HG03159 (cell line): ENCODE results near the gene PTPRD.

Source experiments
- ATAC-seq: cut with Tn5 transposase; IDR thresholded peaks from one replicate; pipeline ENCODE4 v1.9.1; 2021; ENCODE audit warnings: mild to moderate bottlenecking, moderate library complexity; ENCODE audit not compliant: unreplicated experiment

Gene PTPRD

DNA sequence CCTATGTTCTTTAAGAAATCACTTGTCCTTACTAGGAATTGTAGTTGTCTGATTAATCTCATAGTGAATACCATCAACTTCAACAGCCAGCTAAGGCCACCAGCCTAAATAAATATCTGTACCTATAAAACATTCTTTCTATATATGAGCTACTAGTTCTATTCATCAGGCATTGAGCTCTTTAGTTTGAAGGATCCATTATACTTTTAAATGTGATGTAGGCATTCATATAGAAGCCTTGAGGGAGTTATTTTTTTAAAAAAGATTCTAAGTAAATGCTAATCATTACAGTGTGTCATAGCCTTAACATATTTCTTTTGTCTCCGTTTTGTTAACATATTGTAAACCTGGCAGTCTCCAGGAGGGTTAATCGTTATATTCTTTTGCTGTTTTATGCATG is 838.3 kb downstream of the PTPRD start:
- ATAC-seq, result no peak

- ATAC-seq, result no peak
Observed at GRCh38 chr9:9771314-9771713, 841.5 kb downstream of the PTPRD start.

DNA sequence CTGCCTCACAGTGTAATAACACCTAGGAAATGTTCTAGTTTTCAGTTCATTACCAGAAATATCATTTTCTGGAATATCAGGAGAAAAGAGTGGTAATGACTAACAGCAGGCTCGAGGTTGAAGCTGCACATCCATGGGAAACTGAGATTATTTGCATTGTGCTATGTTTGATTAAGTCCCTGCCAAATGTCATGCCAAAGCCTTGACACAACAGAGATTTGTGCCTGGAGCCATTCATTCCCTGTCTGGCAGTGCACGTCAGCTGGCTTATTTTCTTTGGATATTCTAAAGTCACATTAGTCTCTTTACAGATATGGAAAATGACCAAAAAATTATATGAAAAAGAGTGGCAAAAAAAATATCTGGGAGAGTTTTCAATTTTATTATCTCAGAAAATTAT is 848.0 kb downstream of the PTPRD start:
- ATAC-seq, result no peak

GRCh38 chr9:9754186-9754585 is 858.6 kb downstream of the PTPRD start:
- ATAC-seq, result no peak

DNA sequence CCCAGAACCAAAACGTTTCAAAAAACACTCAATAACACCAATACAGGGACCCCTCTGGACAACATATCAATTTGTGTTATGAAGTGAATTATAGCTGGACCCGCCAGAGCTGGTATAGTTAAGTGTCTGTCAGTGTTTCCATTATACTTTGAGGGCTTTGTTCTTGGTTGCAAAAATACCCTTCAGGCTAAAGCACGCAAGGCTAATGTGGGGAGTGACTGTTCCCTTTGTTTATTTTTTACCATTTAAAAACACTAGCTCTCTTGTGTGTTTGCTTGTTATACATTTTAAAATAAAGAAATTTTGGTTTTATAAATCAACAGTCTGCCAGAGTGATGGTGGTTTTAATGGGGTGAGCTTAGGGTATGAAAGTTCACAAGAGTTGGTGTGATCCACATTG is 859.5 kb downstream of the PTPRD start:
- no peak for ATAC-seq

- no peak for ATAC-seq
Observed at GRCh38 chr9:9752722-9753121, 860.1 kb downstream of the PTPRD start.

- no peak for ATAC-seq
Observed at GRCh38 chr9:9751996-9752395, 860.8 kb downstream of the PTPRD start.

GRCh38 chr9:9750719-9751118 is 862.1 kb downstream of the PTPRD start:
- no peak for ATAC-seq

- ATAC-seq, result no peak
Observed at GRCh38 chr9:9749591-9749990, 863.2 kb downstream of the PTPRD start.

DNA sequence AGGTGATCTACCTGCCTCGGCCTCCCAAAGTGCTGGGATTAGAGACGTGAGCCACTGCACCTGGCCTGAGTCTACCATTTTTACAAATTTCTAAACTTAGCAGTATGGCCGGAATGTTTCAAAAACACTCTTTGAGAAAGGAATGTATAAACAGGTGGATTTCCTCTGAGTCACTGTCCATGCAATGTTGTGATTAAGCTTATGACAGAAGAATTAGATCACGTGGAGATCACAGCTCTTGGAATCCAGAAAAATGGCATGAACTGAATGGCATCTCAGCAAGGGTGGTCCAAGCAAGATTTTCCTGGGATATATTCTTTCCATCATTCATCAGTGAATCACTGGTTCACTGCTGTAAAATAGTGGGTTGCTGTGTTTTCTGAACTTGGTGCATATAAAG is 865.0 kb downstream of the PTPRD start:
- no peak for ATAC-seq

GRCh38 chr9:9746826-9747225 is 866.0 kb downstream of the PTPRD start:
- no peak for ATAC-seq

- no peak for ATAC-seq
Observed at GRCh38 chr9:9743822-9744221, 869.0 kb downstream of the PTPRD start.

GRCh38 chr9:9730174-9730573 is 882.6 kb downstream of the PTPRD start:
- ATAC-seq, result peak; percentile 78

- ATAC-seq, result no peak
Observed at GRCh38 chr9:9729082-9729481, 883.7 kb downstream of the PTPRD start.

GRCh38 chr9:9719373-9720112 is 893.3 kb downstream of the PTPRD start:
- ATAC-seq, result no peak

DNA sequence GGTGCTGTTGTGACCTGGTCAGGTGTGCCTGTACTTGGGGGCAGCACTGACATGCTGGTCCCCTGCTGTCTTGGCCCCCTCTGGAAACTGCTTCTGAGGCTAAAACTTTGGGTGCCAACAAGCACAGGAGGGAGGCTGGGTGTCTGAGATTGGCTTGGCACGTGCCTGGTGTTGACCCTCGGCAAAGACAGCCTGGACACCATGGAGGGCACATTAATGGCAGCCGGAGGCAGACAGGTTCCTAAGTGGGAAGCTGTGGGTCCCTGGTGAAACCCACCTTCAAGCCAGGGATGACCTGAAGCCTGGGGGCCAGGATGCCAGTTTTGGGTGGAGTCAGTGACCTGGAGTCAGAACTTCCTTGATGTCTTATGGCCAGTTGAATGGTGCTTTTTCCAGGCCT is 894.1 kb downstream of the PTPRD start:
- ATAC-seq, result no peak

- no peak for ATAC-seq
Observed at GRCh38 chr9:9679433-9679832, 933.4 kb downstream of the PTPRD start.

- no peak for ATAC-seq
Observed at GRCh38 chr9:9674461-9674860, 938.3 kb downstream of the PTPRD start.

- no peak for ATAC-seq
Observed at GRCh38 chr9:9670454-9670853, 942.3 kb downstream of the PTPRD start.

DNA sequence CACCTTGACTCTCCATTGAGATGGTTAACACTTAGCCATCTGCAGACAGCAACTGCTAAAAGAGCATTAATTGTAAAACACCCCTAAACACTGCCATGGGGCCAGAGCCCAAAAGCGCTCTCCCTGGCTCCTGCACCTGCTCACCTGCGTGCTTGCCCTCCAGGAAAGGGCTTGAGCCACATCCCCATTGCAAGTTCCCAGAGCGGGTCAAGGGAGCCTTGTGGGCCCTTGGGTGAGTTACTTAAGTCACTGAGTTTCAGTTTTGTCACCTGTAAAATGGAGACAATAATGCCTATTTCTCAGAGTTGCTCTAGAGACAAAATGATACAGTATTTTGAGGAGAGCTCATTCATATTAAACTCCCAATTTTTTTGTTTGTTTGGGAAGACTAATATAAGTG is 967.8 kb downstream of the PTPRD start:
- ATAC-seq, result no peak

GRCh38 chr9:9631284-9631683 is 981.5 kb downstream of the PTPRD start:
- ATAC-seq, result peak; percentile 71

DNA sequence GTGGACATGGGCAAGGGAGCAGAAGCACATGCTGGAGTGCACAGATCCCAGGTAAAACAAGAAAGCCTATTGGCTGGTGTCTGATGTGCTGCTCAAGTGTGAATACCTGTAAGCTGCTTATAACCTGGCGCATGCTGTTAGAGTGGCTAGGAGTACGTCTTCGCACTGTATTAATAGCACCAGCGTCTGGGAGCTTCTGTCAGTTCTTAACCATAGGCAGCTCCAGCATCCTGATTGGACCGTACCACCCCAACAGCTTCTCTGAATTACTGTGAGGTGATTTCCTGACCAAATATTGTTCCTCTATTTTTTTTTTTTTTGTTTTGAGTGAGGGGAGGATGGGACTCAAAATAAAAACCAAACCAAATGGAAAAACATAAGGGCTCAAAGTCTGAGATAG is 987.6 kb downstream of the PTPRD start:
- peak; percentile 55 for ATAC-seq

- no peak for ATAC-seq
Observed at GRCh38 chr9:9623506-9623905, 989.3 kb downstream of the PTPRD start.
